Kidney epithelial cell (primary cell): ENCODE data around the gene TMEM179B. TPM values are rescaled to one million over a fixed set of nuclear protein-coding genes. Genes with fewer than 3 reads are reported as not detected.
"Not testable (repeated sequence)": the region's sequence is repeated elsewhere in the genome, so short reads cannot be mapped to it uniquely, and the experiment has no call there.

Experiments
- DNase-seq: peaks from one replicate; pipeline ENCODE4 v3.0.0-alpha.2; 2010; ENCODE audit warnings: low read depth
- H3K27me3 ChIP-seq: 2 replicates; pipeline ENCODE4 v1.6.0; 2011; ENCODE audit warnings: low read length; ENCODE audit not compliant: control insufficient read depth, insufficient read depth
- H3K36me3 ChIP-seq: 2 replicates; pipeline ENCODE4 v1.5.1; 2011; ENCODE audit warnings: low read length; ENCODE audit not compliant: control insufficient read depth, insufficient read depth
- H3K4me3 ChIP-seq: 2 replicates; pipeline ENCODE4 v1.5.1; 2011; ENCODE audit warnings: low read depth, mild to moderate bottlenecking, control low read depth, low read length
- CTCF ChIP-seq: IDR thresholded peaks from 2 replicates; pipeline ENCODE4 v1.5.1; 2011; ENCODE audit warnings: mild to moderate bottlenecking, moderate library complexity, low read length, control low read depth, inconsistent platforms; ENCODE audit not compliant: insufficient read depth, poor library complexity, severe bottlenecking
- total RNA-seq: library from RNA; depleted of rRNA; stranded (reverse); fragments of >200 nt; gene quantifications from 2 replicates; pipeline ENCODE4 v1.2.3, GENCODE V29; 2015

TMEM179B gene
- total RNA-seq, 1 donor from 2014 or later: 66.7 TPM

- Histone ChIP-seq H3K36me3 (no peaks in the 10 kb centered on the region), H3K27me3 (no peaks in the 10 kb centered on the region), H3K4me3 (peak within 1 kb of the TSS; percentile 67)
- DNase-seq: peak; percentile 99
- TF ChIP-seq CTCF: no peak
These were observed 33.2 kb upstream of the TMEM179B start, which contains the start of gene ZBTB3 for GRCh38 chr11:62753736-62754603. ZBTB3 (minus strand) TSS chr11:62754160; CDS start chr11:62753664, 496 bp downstream.

- Histone ChIP-seq H3K27me3 (no peaks in the 10 kb centered on the region), H3K4me3 (no peak overlapping the region), H3K36me3 (no peaks in the 10 kb centered on the region)
- DNase-seq: no peak
- no peak for TF ChIP-seq CTCF
These were observed 32.1 kb upstream of the TMEM179B start for GRCh38 chr11:62755086-62755615.

- no peak for DNase-seq
- no peaks in the 10 kb centered on the region for H3K36me3 ChIP-seq
- H3K4me3 ChIP-seq: no peak overlapping the region
- no peaks in the 10 kb centered on the region for H3K27me3 ChIP-seq
- TF ChIP-seq CTCF: no peak
These were observed 29.1 kb upstream of the TMEM179B start for GRCh38 chr11:62757846-62758788.

GRCh38 chr11:62760867-62761227 lies 26.4 kb upstream of the TMEM179B start:
- DNase-seq, H3K36me3 ChIP-seq, H3K27me3 ChIP-seq, H3K4me3 ChIP-seq: not testable (repeated sequence)

- Histone ChIP-seq H3K36me3 (peaks cover 2% of the 10 kb centered on the region), H3K27me3 (no peaks in the 10 kb centered on the region), H3K4me3 (peak overlapping the region; percentile 83)
- no peak for TF ChIP-seq CTCF
- no peak for DNase-seq
These were observed 16.4 kb upstream of the TMEM179B start for GRCh38 chr11:62770778-62771143.
